H1 (cell line): ENCODE measurements around the gene IL19. TPM values are rescaled to one million over a fixed set of nuclear protein-coding genes. Genes with fewer than 3 reads are reported as not detected.

Experiments
- CTCF ChIA-PET: fragments of 300-600 bp; sonication (Branson Sonifier 250); formaldehyde crosslinking; loops from one replicate; lab custom pipeline; 2021; ENCODE audit not compliant: partially characterized antibody; lab: Charles Lee
- POLR2A ChIA-PET: fragments of 300-600 bp; sonication (Branson Sonifier 250); formaldehyde crosslinking; loops from one replicate; lab custom pipeline; 2021; ENCODE audit warnings: inconsistent platforms; ENCODE audit not compliant: partially characterized antibody; lab: Charles Lee
- DNase-seq, 2 experiments: peaks; one replicate each; pipeline versions ENCODE4 v3.0.0 to v3.0.0-alpha.2; 2010 to 2022; ENCODE audit warnings: low spot score in 2 of 2, low read depth in 1 of 2, mixed read lengths in 1 of 2
- FAIRE-seq: peaks from 2 replicates; lab custom pipeline; 2011; peaks lifted over from hg19 to GRCh38; lab: Jason Lieb, UNC
- H2AFZ ChIP-seq: 2 replicates; pipeline ENCODE4 v1.8.1; 2012; ENCODE audit warnings: low read length, inconsistent platforms
- H2AK5ac ChIP-seq: 2 replicates; pipeline ENCODE4 v1.6.1; 2013; ENCODE audit warnings: low read depth, low read length
- H2BK120ac ChIP-seq: replicated peaks from 2 replicates; pipeline ENCODE3; 2013; ENCODE audit warnings: low read depth, low read length, inconsistent platforms
- H2BK12ac ChIP-seq: 2 replicates; pipeline ENCODE4 v1.6.1; 2013; ENCODE audit warnings: low read depth, low read length
- H2BK15ac ChIP-seq: 2 replicates; pipeline ENCODE4 v1.6.1; 2013; ENCODE audit warnings: low read length
- H2BK20ac ChIP-seq: 2 replicates; pipeline ENCODE4 v1.6.1; 2013; ENCODE audit warnings: low read length
- H2BK5ac ChIP-seq: 2 replicates; pipeline ENCODE4 v1.6.1; 2013; ENCODE audit warnings: low read depth, low read length
- H3K14ac ChIP-seq: 2 replicates; pipeline ENCODE4 v1.6.1; 2013; ENCODE audit warnings: inconsistent platforms; ENCODE audit not compliant: insufficient read length
- H3K18ac ChIP-seq: 2 replicates; pipeline ENCODE4 v1.6.1; 2013; ENCODE audit warnings: low read length; ENCODE audit errors: extremely low read depth
- H3K23ac ChIP-seq: 2 replicates; pipeline ENCODE4 v1.6.1; 2013; ENCODE audit warnings: inconsistent platforms; ENCODE audit not compliant: insufficient read length
- H3K23me2 ChIP-seq: 2 replicates; pipeline ENCODE4 v1.6.1; 2013; ENCODE audit warnings: low read depth, low read length
- H3K27ac ChIP-seq: 2 replicates; pipeline ENCODE4 v1.6.1; 2011; ENCODE audit warnings: low read depth, low read length, inconsistent platforms
- H3K27me3 ChIP-seq, 4 experiments: replicated peaks in 1 of 4; 1 replicate in 1 of 4; 2 replicates in 3 of 4; pipeline versions ENCODE4 v1.6.1 to v1.8.1; 2011 to 2013; ENCODE audit warnings: low read length in 3 of 4, mild to moderate bottlenecking in 3 of 4, inconsistent platforms in 2 of 4, mixed read lengths in 2 of 4, moderate library complexity in 1 of 4; ENCODE audit not compliant: control insufficient read depth in 3 of 4, insufficient read depth in 3 of 4; ENCODE audit errors: extremely low read depth in 1 of 4
- H3K36me3 ChIP-seq, 4 experiments: 2 replicates each; pipeline versions ENCODE4 v1.6.1 to v1.8.1; 2011 to 2013; ENCODE audit warnings: mild to moderate bottlenecking in 4 of 4, low read length in 3 of 4, moderate library complexity in 2 of 4, control low read depth in 1 of 4, inconsistent platforms in 1 of 4; ENCODE audit not compliant: insufficient read depth in 4 of 4, control insufficient read depth in 2 of 4
- H3K4ac ChIP-seq: replicated peaks from 2 replicates; pipeline ENCODE3; 2013; ENCODE audit warnings: low read length, low read depth, mixed read lengths, inconsistent platforms; ENCODE audit not compliant: insufficient read length
- H3K4me1 ChIP-seq, 4 experiments: replicated peaks in 1 of 4; 1 replicate in 1 of 4; 2 replicates in 3 of 4; pipeline versions ENCODE4 v1.6.1 to v1.8.1; 2011 to 2013; ENCODE audit warnings: low read length in 3 of 4, inconsistent platforms in 2 of 4, mixed read lengths in 1 of 4; ENCODE audit not compliant: insufficient read depth in 4 of 4, control insufficient read depth in 3 of 4
- H3K4me2 ChIP-seq, 2 experiments: 2 replicates each; pipeline versions ENCODE4 v1.6.1 to v1.8.1; 2011 to 2013; ENCODE audit warnings: low read depth in 2 of 2, low read length in 2 of 2, control low read depth in 1 of 2, inconsistent platforms in 1 of 2, mild to moderate bottlenecking in 1 of 2; ENCODE audit not compliant: insufficient read depth in 1 of 2
- H3K4me3 ChIP-seq, 4 experiments: fragments of 200-600, 300-600 bp in 1 of 4; sonication (generic), shearing (Covaris generic), sonication (Bioruptor Twin) in 1 of 4; 2 replicates each; pipeline versions ENCODE4 v1.5.1 to v1.8.1; 2011 to 2016; ENCODE audit warnings: low read length in 4 of 4, low read depth in 3 of 4, control low read depth in 2 of 4, inconsistent platforms in 2 of 4, mild to moderate bottlenecking in 2 of 4, mixed read lengths in 1 of 4, moderate library complexity in 1 of 4; ENCODE audit not compliant: insufficient read depth in 2 of 4; ENCODE audit errors: extremely low read depth in 1 of 4
- H3K56ac ChIP-seq: replicated peaks from 2 replicates; pipeline ENCODE3; 2013; ENCODE audit warnings: low read depth, mild to moderate bottlenecking, mixed read lengths, low read length, inconsistent platforms; ENCODE audit not compliant: insufficient read length
- H3K79me1 ChIP-seq: 2 replicates; pipeline ENCODE4 v1.6.1; 2013; ENCODE audit warnings: low read depth, low read length, control low read depth
- H3K79me2 ChIP-seq, 2 experiments: 2 replicates each; pipeline versions ENCODE4 v1.6.1 to v1.8.1; 2012 to 2013; ENCODE audit warnings: low read length in 2 of 2, mild to moderate bottlenecking in 2 of 2, inconsistent platforms in 1 of 2; ENCODE audit not compliant: insufficient read depth in 2 of 2, control insufficient read depth in 1 of 2
- H3K9ac ChIP-seq, 4 experiments: replicated peaks in 1 of 4; 1 replicate in 1 of 4; 2 replicates in 3 of 4; pipeline versions ENCODE4 v1.6.1 to v1.8.1; 2011 to 2013; ENCODE audit warnings: low read depth in 3 of 4, low read length in 3 of 4, control low read depth in 2 of 4, mild to moderate bottlenecking in 2 of 4, moderate library complexity in 2 of 4, inconsistent platforms in 1 of 4; ENCODE audit errors: extremely low read depth in 1 of 4
- H3K9me3 ChIP-seq, 2 experiments: 2 replicates each; pipeline versions ENCODE4 v1.6.1 to v1.8.1; 2012 to 2013; ENCODE audit warnings: mild to moderate bottlenecking in 2 of 2, moderate library complexity in 2 of 2, control low read depth in 1 of 2, inconsistent platforms in 1 of 2, low read depth in 1 of 2, low read length in 1 of 2, mixed read lengths in 1 of 2; ENCODE audit not compliant: insufficient read depth in 2 of 2
- H4K20me1 ChIP-seq, 2 experiments: replicated peaks in 1 of 2; 2 replicates each; pipeline versions ENCODE3 to v1.8.1; 2011 to 2013; ENCODE audit warnings: inconsistent platforms in 2 of 2, low read length in 2 of 2, mild to moderate bottlenecking in 1 of 2; ENCODE audit not compliant: insufficient read depth in 2 of 2, control insufficient read depth in 1 of 2
- H4K5ac ChIP-seq: 2 replicates; pipeline ENCODE4 v1.6.1; 2013; ENCODE audit warnings: low read length, low read depth, mixed read lengths, inconsistent platforms; ENCODE audit not compliant: insufficient read length
- H4K8ac ChIP-seq: 2 replicates; pipeline ENCODE4 v1.8.0; 2013; ENCODE audit warnings: mild to moderate bottlenecking, moderate library complexity, low read length, inconsistent platforms; ENCODE audit not compliant: insufficient read depth; ENCODE audit errors: extremely low read depth
- H4K91ac ChIP-seq: replicated peaks from 2 replicates; pipeline ENCODE3; 2013; ENCODE audit warnings: low read length, mixed read lengths, inconsistent platforms; ENCODE audit not compliant: insufficient read length
- WGBS, 2 experiments: shearing (Covaris generic) in 1 of 2; methylation state at CpG; one replicate each; pipeline versions ENCODE4 v1.1.6 to v1.1.7; 2013 to 2015; ENCODE audit warnings: low lambda C conversion rate in 2 of 2, mixed read lengths in 2 of 2, inconsistent platforms in 1 of 2, low coverage in 1 of 2, missing lambda C conversion rate in 1 of 2; ENCODE audit not compliant: insufficient replicate concordance in 2 of 2, insufficient coverage in 1 of 2, insufficient read length in 1 of 2; ENCODE audit errors: extremely low coverage in 1 of 2, missing lambda C conversion rate in 1 of 2; 5-methylcytosine and 5-hydroxymethylcytosine counted together
- polyA plus RNA-seq, 7 experiments: library from polyadenylated mRNA; depleted of rRNA in 3 of 7; stranded (reverse) in 5 of 7; unstranded in 2 of 7; fragments of >200 nt in 5 of 7; fragments of 200-250 nt in 2 of 7; gene quantifications; 1 replicate in 5 of 7; 2 replicates in 1 of 7; 4 replicates in 1 of 7; pipeline versions ENCODE4 v1.2.1 to v1.2.3, GENCODE V29; 2011 to 2013; ENCODE audit warnings: missing spikeins in 2 of 7, mixed read lengths in 2 of 7
- total RNA-seq: library from RNA; stranded (reverse); fragmentation: NEBNext Ultra II Directional; extraction: Animal tissue kit (Norgen Biotek cat#: 25700); gene quantifications from 2 replicates; pipeline ENCODE4 v1.2.1, GENCODE V29; 2021

The IL19 gene
- total and polyA plus RNA-seq, 2 of the 8 experiments (the other 6 are each of a cell fraction or from before 2014, with no cell fraction given) = not detected

- no peaks in the 10 kb centered on the region for H3K79me1 ChIP-seq
- H2AK5ac ChIP-seq = no peak overlapping the region
- H4K91ac ChIP-seq = no peak overlapping the region
- no peaks in the 10 kb centered on the region for H3K4me1 ChIP-seq
- H3K4me2 ChIP-seq = no peak overlapping the region
- FAIRE-seq = no peak
- ChIA-PET POLR2A (interaction anchor here (1.1 kb wide), 1 partner anchor 223 kb away, joined by 4 read pairs; no protein-coding TSS in a partner anchor), CTCF (interaction anchor here (0.5 to 2.5 kb wide), 6 partner anchors 20 to 588 kb away, joined by 3 to 7 read pairs (median 3); no protein-coding TSS in a partner anchor)
- H3K23ac ChIP-seq = no peak overlapping the region
- no peaks in the 10 kb centered on the region for H3K23me2 ChIP-seq
- no peaks in the 10 kb centered on the region for H4K20me1 ChIP-seq
- no peak for DNase-seq
- no peak overlapping the region for H2BK5ac ChIP-seq
- H3K18ac ChIP-seq = no peak overlapping the region
- H3K9ac ChIP-seq = no peak overlapping the region
- H3K36me3 ChIP-seq = no peaks in the 10 kb centered on the region
- H3K56ac ChIP-seq = no peak overlapping the region
- no peak overlapping the region for H3K14ac ChIP-seq
- no peak overlapping the region for H3K4me3 ChIP-seq
- H3K27ac ChIP-seq = no peak overlapping the region
- no peaks in the 10 kb centered on the region for H3K9me3 ChIP-seq
- H3K27me3 ChIP-seq = no peaks in the 10 kb centered on the region
- 78% methylated on average over 6 of the region's 6 CpGs; no CpG with 5 or more reads in 1 of the 2 experiments for WGBS, 2 experiments
- H2BK120ac ChIP-seq = no peak overlapping the region
- H2BK20ac ChIP-seq = no peak overlapping the region
- H2BK12ac ChIP-seq = no peak overlapping the region
- no peak overlapping the region for H3K4ac ChIP-seq
- no peak overlapping the region for H2BK15ac ChIP-seq
- no peaks in the 10 kb centered on the region for H3K79me2 ChIP-seq
- no peak overlapping the region for H2AFZ ChIP-seq
- H4K5ac ChIP-seq = no peak overlapping the region
- no peak overlapping the region for H4K8ac ChIP-seq
Measured at GRCh38 chr1:206829282-206829681, 58.7 kb downstream of the IL19 start.
